A549 (cell line): ENCODE data around the gene TLCD3A.
"Not testable (repeated sequence)": the region's sequence is repeated elsewhere in the genome, so short reads cannot be mapped to it uniquely, and the experiment has no call there.

Experiments
- CBX2 ChIP-seq: fragments of 200-600 bp; sonication (generic); IDR thresholded peaks from 2 replicates; pipeline ENCODE4 v1.6.1; 2016; ENCODE audit warnings: low read depth, mild to moderate bottlenecking, borderline replicate concordance
- CEBPB ChIP-seq, 2 experiments: fragments of >200 bp in 1 of 2; sonication (Bioruptor Twin) in 1 of 2; formaldehyde crosslinking in 1 of 2; IDR thresholded peaks; 2 replicates each; pipeline ENCODE4 v1.6.1; 2012 to 2016
- EP300 ChIP-seq, 2 experiments: fragments of >200 bp; sonication (Bioruptor Twin); formaldehyde crosslinking; IDR thresholded peaks; 2 replicates in 1 of 2; 3 replicates in 1 of 2; pipeline ENCODE4 v1.6.1; 2016 to 2017
- FOSL2 ChIP-seq, 2 experiments: fragments of 450-650 bp in 1 of 2; fragments of >200 bp in 1 of 2; sonication (Bioruptor Twin) in 1 of 2; formaldehyde crosslinking; IDR thresholded peaks; 2 replicates each; pipeline versions ENCODE4 v1.5.0 to v1.6.1; 2016 to 2020; ENCODE audit warnings: mild to moderate bottlenecking in 1 of 2, moderate library complexity in 1 of 2
- GATA3 ChIP-seq: IDR thresholded peaks from 2 replicates; pipeline ENCODE4 v1.6.1; 2012; ENCODE audit warnings: borderline replicate concordance
- MAFK ChIP-seq: fragments of 450-650 bp; IDR thresholded peaks from 2 replicates; pipeline ENCODE4 v1.6.1; 2014; ENCODE audit not compliant: partially characterized antibody
- NR3C1 ChIP-seq: fragments of >200 bp; sonication (Bioruptor Twin); formaldehyde crosslinking; IDR thresholded peaks from 3 replicates; pipeline ENCODE4 v1.6.1; 2017
- POLR2A ChIP-seq: IDR thresholded peaks from 2 replicates; pipeline ENCODE4 v1.6.1; 2012; ENCODE audit warnings: mild to moderate bottlenecking, low read length
- RAD21 ChIP-seq, 2 experiments: fragments of >200 bp in 1 of 2; sonication (Bioruptor Twin) in 1 of 2; formaldehyde crosslinking in 1 of 2; IDR thresholded peaks in 1 of 2; conservative IDR thresholded peaks in 1 of 2; 2 replicates in 1 of 2; 3 replicates in 1 of 2; pipeline ENCODE4 v1.6.1; 2012 to 2018; ENCODE audit warnings: inconsistent platforms in 1 of 2
- RARB ChIP-seq: fragments of 250-450 bp; sonication (Bioruptor Pico); IDR thresholded peaks from 2 replicates; pipeline ENCODE4 v1.8.0; 2021; ENCODE audit warnings: mild to moderate bottlenecking, moderate library complexity
- RCOR1 ChIP-seq: fragments of 150-350 bp; IDR thresholded peaks from 2 replicates; pipeline ENCODE4 v1.6.1; 2014; ENCODE audit warnings: antibody characterized with exemption, low read length, low read depth
- TF ChIP-seq, protein P1 (sequence below): fragments of >200 bp; sonication (Bioruptor Twin); formaldehyde crosslinking; IDR thresholded peaks from 3 replicates; pipeline ENCODE4 v1.5.1; 2016
- TF ChIP-seq, protein P2 (sequence below): fragments of 200-600 bp; sonication (generic); IDR thresholded peaks from 2 replicates; pipeline ENCODE4 v1.6.1; 2016; ENCODE audit warnings: antibody characterized with exemption, mild to moderate bottlenecking, moderate library complexity

DNA sequence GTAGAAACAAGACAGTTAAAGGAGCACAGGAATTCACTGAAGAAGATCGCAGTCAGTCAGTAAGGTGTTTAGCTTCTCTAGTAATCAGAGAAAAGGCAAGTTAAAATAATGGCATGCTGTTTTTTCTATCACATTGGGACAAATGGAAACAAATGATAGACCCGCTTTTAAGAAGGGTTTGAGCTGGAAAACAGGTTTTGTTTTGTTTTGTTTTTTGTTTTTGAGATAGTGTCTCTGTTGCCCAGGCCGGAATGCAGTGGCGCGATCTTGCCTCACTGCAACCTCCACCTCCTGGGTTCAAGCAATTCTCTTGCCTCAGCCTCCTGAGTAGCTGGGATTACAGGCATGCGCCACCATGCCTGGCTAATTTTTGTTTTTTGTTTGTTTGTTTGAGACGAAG lies 53.5 kb downstream of the TLCD3A start:
- TF ChIP-seq RARB; EP300 (IDR thresholded peaks at IDR 0.05); RAD21 (conservative IDR thresholded peaks at IDR 0.05 in 1 of 2, IDR thresholded peaks at IDR 0.05 in 1 of 2); MAFK; RCOR1; FOSL2 (IDR thresholded peaks at IDR 0.05); FOSL2 (CRISPR knock-in tag; IDR thresholded peaks at IDR 0.05); NR3C1; CBX2; GATA3; CEBPB (IDR thresholded peaks at IDR 0.05); POLR2A: not testable (repeated sequence)
- TF ChIP-seq, protein P1, sequence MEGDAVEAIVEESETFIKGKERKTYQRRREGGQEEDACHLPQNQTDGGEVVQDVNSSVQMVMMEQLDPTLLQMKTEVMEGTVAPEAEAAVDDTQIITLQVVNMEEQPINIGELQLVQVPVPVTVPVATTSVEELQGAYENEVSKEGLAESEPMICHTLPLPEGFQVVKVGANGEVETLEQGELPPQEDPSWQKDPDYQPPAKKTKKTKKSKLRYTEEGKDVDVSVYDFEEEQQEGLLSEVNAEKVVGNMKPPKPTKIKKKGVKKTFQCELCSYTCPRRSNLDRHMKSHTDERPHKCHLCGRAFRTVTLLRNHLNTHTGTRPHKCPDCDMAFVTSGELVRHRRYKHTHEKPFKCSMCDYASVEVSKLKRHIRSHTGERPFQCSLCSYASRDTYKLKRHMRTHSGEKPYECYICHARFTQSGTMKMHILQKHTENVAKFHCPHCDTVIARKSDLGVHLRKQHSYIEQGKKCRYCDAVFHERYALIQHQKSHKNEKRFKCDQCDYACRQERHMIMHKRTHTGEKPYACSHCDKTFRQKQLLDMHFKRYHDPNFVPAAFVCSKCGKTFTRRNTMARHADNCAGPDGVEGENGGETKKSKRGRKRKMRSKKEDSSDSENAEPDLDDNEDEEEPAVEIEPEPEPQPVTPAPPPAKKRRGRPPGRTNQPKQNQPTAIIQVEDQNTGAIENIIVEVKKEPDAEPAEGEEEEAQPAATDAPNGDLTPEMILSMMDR, result not testable (repeated sequence)
- TF ChIP-seq, protein P2, sequence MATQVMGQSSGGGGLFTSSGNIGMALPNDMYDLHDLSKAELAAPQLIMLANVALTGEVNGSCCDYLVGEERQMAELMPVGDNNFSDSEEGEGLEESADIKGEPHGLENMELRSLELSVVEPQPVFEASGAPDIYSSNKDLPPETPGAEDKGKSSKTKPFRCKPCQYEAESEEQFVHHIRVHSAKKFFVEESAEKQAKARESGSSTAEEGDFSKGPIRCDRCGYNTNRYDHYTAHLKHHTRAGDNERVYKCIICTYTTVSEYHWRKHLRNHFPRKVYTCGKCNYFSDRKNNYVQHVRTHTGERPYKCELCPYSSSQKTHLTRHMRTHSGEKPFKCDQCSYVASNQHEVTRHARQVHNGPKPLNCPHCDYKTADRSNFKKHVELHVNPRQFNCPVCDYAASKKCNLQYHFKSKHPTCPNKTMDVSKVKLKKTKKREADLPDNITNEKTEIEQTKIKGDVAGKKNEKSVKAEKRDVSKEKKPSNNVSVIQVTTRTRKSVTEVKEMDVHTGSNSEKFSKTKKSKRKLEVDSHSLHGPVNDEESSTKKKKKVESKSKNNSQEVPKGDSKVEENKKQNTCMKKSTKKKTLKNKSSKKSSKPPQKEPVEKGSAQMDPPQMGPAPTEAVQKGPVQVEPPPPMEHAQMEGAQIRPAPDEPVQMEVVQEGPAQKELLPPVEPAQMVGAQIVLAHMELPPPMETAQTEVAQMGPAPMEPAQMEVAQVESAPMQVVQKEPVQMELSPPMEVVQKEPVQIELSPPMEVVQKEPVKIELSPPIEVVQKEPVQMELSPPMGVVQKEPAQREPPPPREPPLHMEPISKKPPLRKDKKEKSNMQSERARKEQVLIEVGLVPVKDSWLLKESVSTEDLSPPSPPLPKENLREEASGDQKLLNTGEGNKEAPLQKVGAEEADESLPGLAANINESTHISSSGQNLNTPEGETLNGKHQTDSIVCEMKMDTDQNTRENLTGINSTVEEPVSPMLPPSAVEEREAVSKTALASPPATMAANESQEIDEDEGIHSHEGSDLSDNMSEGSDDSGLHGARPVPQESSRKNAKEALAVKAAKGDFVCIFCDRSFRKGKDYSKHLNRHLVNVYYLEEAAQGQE, result not testable (repeated sequence)
